ENCODE measurements around the gene TMEM250. TPM values are rescaled to one million over a fixed set of nuclear protein-coding genes. Genes with fewer than 3 reads are reported as not detected.

The TMEM250 gene
- total RNA-seq, 1 donor from 2014 or later: 29.8 TPM

- Histone ChIP-seq H3K4me3 (ENCODE audit: insufficient read depth, low read depth, low read length) (peak overlapping the region; percentile 66), H4K20me1 (ENCODE audit: insufficient read depth, low read length) (peaks cover 49% of the 10 kb centered on the region), H2AFZ (ENCODE audit: low read depth, low read length) (peak overlapping the region; percentile 71), H3K9ac (ENCODE audit: low read length) (peak overlapping the region; percentile 75), H3K36me3 (ENCODE audit: insufficient read depth, low read length) (no peaks in the 10 kb centered on the region), H3K9me3 (ENCODE audit: insufficient read depth, low read depth, low read length) (no peaks in the 10 kb centered on the region), H3K4me1 (ENCODE audit: insufficient read depth, low read length) (peaks cover 30% of the 10 kb centered on the region), H3K27ac (ENCODE audit: low read depth, low read length) (no peak overlapping the region), H3K27me3 (ENCODE audit: insufficient read depth, low read length) (no peaks in the 10 kb centered on the region), H3K4me2 (ENCODE audit: low read length) (peak overlapping the region; percentile 94), H3K79me2 (ENCODE audit: insufficient read depth, low read length) (peaks cover 56% of the 10 kb centered on the region)
- H3K36me3 Mint-ChIP-seq (ENCODE audit: low read depth, unreplicated experiment): peaks cover 3% of the 10 kb centered on the region
- peak overlapping the region; percentile 53 for H3K27ac Mint-ChIP-seq (ENCODE audit: unreplicated experiment)
- FAIRE-seq (no peak), DNase-seq (ENCODE audit: low read depth) (peak; percentile 42)
- H3K4me3 Mint-ChIP-seq (ENCODE audit: unreplicated experiment): peak overlapping the region; percentile 73
- TF ChIP-seq, protein P1, sequence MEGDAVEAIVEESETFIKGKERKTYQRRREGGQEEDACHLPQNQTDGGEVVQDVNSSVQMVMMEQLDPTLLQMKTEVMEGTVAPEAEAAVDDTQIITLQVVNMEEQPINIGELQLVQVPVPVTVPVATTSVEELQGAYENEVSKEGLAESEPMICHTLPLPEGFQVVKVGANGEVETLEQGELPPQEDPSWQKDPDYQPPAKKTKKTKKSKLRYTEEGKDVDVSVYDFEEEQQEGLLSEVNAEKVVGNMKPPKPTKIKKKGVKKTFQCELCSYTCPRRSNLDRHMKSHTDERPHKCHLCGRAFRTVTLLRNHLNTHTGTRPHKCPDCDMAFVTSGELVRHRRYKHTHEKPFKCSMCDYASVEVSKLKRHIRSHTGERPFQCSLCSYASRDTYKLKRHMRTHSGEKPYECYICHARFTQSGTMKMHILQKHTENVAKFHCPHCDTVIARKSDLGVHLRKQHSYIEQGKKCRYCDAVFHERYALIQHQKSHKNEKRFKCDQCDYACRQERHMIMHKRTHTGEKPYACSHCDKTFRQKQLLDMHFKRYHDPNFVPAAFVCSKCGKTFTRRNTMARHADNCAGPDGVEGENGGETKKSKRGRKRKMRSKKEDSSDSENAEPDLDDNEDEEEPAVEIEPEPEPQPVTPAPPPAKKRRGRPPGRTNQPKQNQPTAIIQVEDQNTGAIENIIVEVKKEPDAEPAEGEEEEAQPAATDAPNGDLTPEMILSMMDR (IDR thresholded peaks at IDR 0.05; ENCODE audit: insufficient read depth, low read depth, low read length): no peak
- no peak for TF ChIP-seq EZH2 (IDR thresholded peaks at IDR 0.05; ENCODE audit: insufficient read depth, low read length)
- peaks cover 8% of the 10 kb centered on the region for H3K27me3 Mint-ChIP-seq (ENCODE audit: low read depth, unreplicated experiment)
- no peaks in the 10 kb centered on the region for H3K9me3 Mint-ChIP-seq (ENCODE audit: unreplicated experiment)
- peaks cover 20% of the 10 kb centered on the region for H3K4me1 Mint-ChIP-seq (ENCODE audit: low read depth, unreplicated experiment)
These were observed 24.4 kb downstream of the TMEM250 start for GRCh38 chr9:136093995-136094881.

- peaks cover 30% of the 10 kb centered on the region for H3K4me1 ChIP-seq (ENCODE audit: insufficient read depth, low read length)
- no peak overlapping the region for H2AFZ ChIP-seq (ENCODE audit: low read depth, low read length)
- peaks cover 64% of the 10 kb centered on the region for H3K79me2 ChIP-seq (ENCODE audit: insufficient read depth, low read length)
- TF ChIP-seq, protein P1 (IDR thresholded peaks at IDR 0.05; ENCODE audit: insufficient read depth, low read depth, low read length): no peak
- no peak for TF ChIP-seq EZH2 (IDR thresholded peaks at IDR 0.05; ENCODE audit: insufficient read depth, low read length)
- peak overlapping the region; percentile 73 for H3K4me3 Mint-ChIP-seq (ENCODE audit: unreplicated experiment)
- no peaks in the 10 kb centered on the region for H3K36me3 ChIP-seq (ENCODE audit: insufficient read depth, low read length)
- H3K27me3 Mint-ChIP-seq (ENCODE audit: low read depth, unreplicated experiment): peaks cover 5% of the 10 kb centered on the region
- H3K9ac ChIP-seq (ENCODE audit: low read length): peak overlapping the region; percentile 75
- H3K9me3 ChIP-seq (ENCODE audit: insufficient read depth, low read depth, low read length): no peaks in the 10 kb centered on the region
- peak overlapping the region; percentile 73 for H3K27ac Mint-ChIP-seq (ENCODE audit: unreplicated experiment)
- no peak for FAIRE-seq
- H3K36me3 Mint-ChIP-seq (ENCODE audit: low read depth, unreplicated experiment): peaks cover 3% of the 10 kb centered on the region
- peaks cover 20% of the 10 kb centered on the region for H3K4me1 Mint-ChIP-seq (ENCODE audit: low read depth, unreplicated experiment)
- no peaks in the 10 kb centered on the region for H3K27me3 ChIP-seq (ENCODE audit: insufficient read depth, low read length)
- no peak for DNase-seq (ENCODE audit: low read depth)
- peak overlapping the region; percentile 66 for H3K4me3 ChIP-seq (ENCODE audit: insufficient read depth, low read depth, low read length)
- H4K20me1 ChIP-seq (ENCODE audit: insufficient read depth, low read length): peaks cover 57% of the 10 kb centered on the region
- H3K27ac ChIP-seq (ENCODE audit: low read depth, low read length): no peak overlapping the region
- H3K4me2 ChIP-seq (ENCODE audit: low read length): peak overlapping the region; percentile 94
- H3K9me3 Mint-ChIP-seq (ENCODE audit: unreplicated experiment): no peaks in the 10 kb centered on the region
These were observed 25.2 kb downstream of the TMEM250 start for GRCh38 chr9:136093346-136093986.

All from astrocyte (in vitro differentiated cells and primary cell).